ENCODE measurements around the gene TKTL2. TPM values are rescaled to one million over a fixed set of nuclear protein-coding genes. Genes with fewer than 3 reads are reported as not detected.

Gene TKTL2
- total and polyA plus RNA-seq, 4 donors: not detected

Other genes with a start within 250 kb of the TKTL2 start
- 10 to 100 TPM; 40.2 to 56.4 TPM for gene NPY1R, start 141.2 kb downstream of the TKTL2 start, total RNA-seq
- 100 to 1,000 TPM in 1 of 2 donors, 10 to 100 TPM in 1; 17.2 to 112 TPM for gene NPY1R, start 141.2 kb downstream of the TKTL2 start, polyA plus RNA-seq
- gene NPY5R, start 129.9 kb downstream of the TKTL2 start, total RNA-seq: 1 to 10 TPM; 2.0 to 3.0 TPM
- gene NPY5R, start 129.9 kb downstream of the TKTL2 start, polyA plus RNA-seq: 10 to 100 TPM in 1 of 2 donors, 1 to 10 TPM in 1; 3.1 to 15.5 TPM
- 10 to 100 TPM; 26.2 to 27.3 TPM for gene TMA16, start 20.9 kb upstream of the TKTL2 start, total RNA-seq
- gene TMA16, start 20.9 kb upstream of the TKTL2 start, polyA plus RNA-seq: 10 to 100 TPM; 17.7 to 21.4 TPM